ENCODE results near the gene CD300H.

Gene CD300H

DNA sequence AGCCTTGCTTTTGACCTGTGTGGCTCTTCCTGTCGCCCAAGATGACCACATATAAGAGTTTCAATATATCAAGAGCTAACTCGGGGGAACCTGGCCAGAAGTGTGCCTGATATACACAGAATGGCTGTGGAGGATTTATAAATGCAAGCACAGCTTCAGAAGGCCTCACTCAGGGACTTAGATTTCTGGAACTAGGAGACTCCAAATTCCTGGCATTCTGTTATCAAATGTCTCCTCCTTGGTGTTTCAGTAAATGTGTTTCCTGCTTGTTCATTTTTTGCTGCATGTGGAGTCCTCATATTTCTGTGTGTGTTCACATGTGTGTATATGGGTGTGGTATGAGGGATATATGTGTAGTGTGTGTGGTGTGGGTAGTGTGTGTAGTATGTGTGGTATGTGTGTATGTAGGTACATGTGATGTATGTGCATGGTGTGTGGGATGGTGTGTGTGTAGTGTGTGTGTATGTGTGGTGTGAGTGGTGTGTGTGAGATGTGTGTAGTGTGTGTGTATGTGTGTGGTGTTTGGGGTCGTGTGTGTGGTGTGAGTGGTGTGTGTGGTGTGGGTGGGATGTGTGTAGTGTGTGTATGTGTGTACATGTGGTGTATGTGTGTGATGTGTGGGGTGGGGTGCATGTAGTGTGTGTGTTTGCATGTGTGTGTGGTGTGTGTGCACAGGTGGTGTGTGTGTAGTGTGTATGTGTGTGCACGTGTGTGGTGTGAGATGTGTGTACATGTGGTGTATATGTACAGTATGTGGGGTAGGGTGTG, 981 bp upstream of the CD300H start:
- Histone ChIP-seq H3K4me2 (ENCODE audit: low read length, poor library complexity, severe bottlenecking) (no peak overlapping the region), H3K23ac (ENCODE audit: low read length in 2 of 2) (no peak overlapping the region), H3K9ac (ENCODE audit: low read length) (no peak overlapping the region), H2AK5ac (ENCODE audit: low read length, severe bottlenecking) (no peak overlapping the region), H3K9me3 (ENCODE audit: control insufficient read depth, low read length) (peaks cover 9% of the 10 kb centered on the region), H2AFZ (ENCODE audit: low read depth, low read length) (no peak overlapping the region), H3K4me1 (ENCODE audit: control insufficient read depth, insufficient read depth, low read depth, low read length) (peaks cover 22% of the 10 kb centered on the region), H3K36me3 (ENCODE audit: control insufficient read depth in 1 of 2, insufficient read depth in 2 of 2, low read depth in 1 of 2, low read length in 2 of 2) (no peaks in the 10 kb centered on the region), H2BK12ac (ENCODE audit: low read length in 2 of 2) (no peak overlapping the region), H3K4ac (ENCODE audit: low read depth in 1 of 2, low read length in 2 of 2) (no peak overlapping the region), H2BK15ac (ENCODE audit: low read depth, poor library complexity, severe bottlenecking) (no peak overlapping the region), H2BK120ac (ENCODE audit: low read depth, low read length) (no peak overlapping the region), H2BK5ac (ENCODE audit: low read depth, low read length, poor library complexity, severe bottlenecking) (no peak overlapping the region), H4K91ac (ENCODE audit: low read length) (no peak overlapping the region), H3K4me3 (ENCODE audit: insufficient read depth in 1 of 2, low read depth in 1 of 2, low read length in 2 of 2) (no peak overlapping the region), H3K18ac (ENCODE audit: low read depth in 1 of 2, low read length in 2 of 2) (no peak overlapping the region), H4K8ac (ENCODE audit: low read length) (no peak overlapping the region), H3K14ac (ENCODE audit: low read length in 2 of 2) (no peak overlapping the region), H3K27me3 (ENCODE audit: control insufficient read depth in 1 of 2, insufficient read depth in 1 of 2, low read length in 2 of 2) (peaks cover 27 to 68% of the 10 kb centered on the region in 2 experiments), H3K27ac (ENCODE audit: low read length, poor library complexity, severe bottlenecking) (no peak overlapping the region), H3K79me1 (replicated peaks; ENCODE audit: low read length, poor library complexity, severe bottlenecking) (no peaks in the 10 kb centered on the region)
- WGBS = 69% methylated on average over 4 of the region's 4 CpGs
- DNase-seq = no peak

GRCh38 chr17:74566132-74566753, 1.1 kb downstream of the CD300H start:
- no peak overlapping the region for H3K9ac ChIP-seq (ENCODE audit: low read length)
- H2BK5ac ChIP-seq (ENCODE audit: low read depth, low read length, poor library complexity, severe bottlenecking) = no peak overlapping the region
- H3K36me3 ChIP-seq (ENCODE audit: control insufficient read depth in 1 of 2, insufficient read depth in 2 of 2, low read depth in 1 of 2, low read length in 2 of 2) = no peaks in the 10 kb centered on the region
- no peak overlapping the region for H3K4me2 ChIP-seq (ENCODE audit: low read length, poor library complexity, severe bottlenecking)
- no peak overlapping the region for H2BK12ac ChIP-seq (ENCODE audit: low read length in 2 of 2)
- no peak overlapping the region for H3K18ac ChIP-seq (ENCODE audit: low read depth in 1 of 2, low read length in 2 of 2)
- H2AK5ac ChIP-seq (ENCODE audit: low read length, severe bottlenecking) = no peak overlapping the region
- no peaks in the 10 kb centered on the region for H3K9me3 ChIP-seq (ENCODE audit: control insufficient read depth, low read length)
- peaks cover 22% of the 10 kb centered on the region for H3K4me1 ChIP-seq (ENCODE audit: control insufficient read depth, insufficient read depth, low read depth, low read length)
- H2BK15ac ChIP-seq (ENCODE audit: low read depth, poor library complexity, severe bottlenecking) = no peak overlapping the region
- H3K23ac ChIP-seq (ENCODE audit: low read length in 2 of 2) = no peak overlapping the region
- no peak overlapping the region for H4K91ac ChIP-seq (ENCODE audit: low read length)
- H2BK120ac ChIP-seq (ENCODE audit: low read depth, low read length) = no peak overlapping the region
- no peaks in the 10 kb centered on the region for H3K79me1 ChIP-seq (replicated peaks; ENCODE audit: low read length, poor library complexity, severe bottlenecking)
- H3K4me3 ChIP-seq (ENCODE audit: insufficient read depth in 1 of 2, low read depth in 1 of 2, low read length in 2 of 2) = no peak overlapping the region
- peaks cover 21 to 58% of the 10 kb centered on the region in 2 experiments for H3K27me3 ChIP-seq (ENCODE audit: control insufficient read depth in 1 of 2, insufficient read depth in 1 of 2, low read length in 2 of 2)
- no peak overlapping the region for H2AFZ ChIP-seq (ENCODE audit: low read depth, low read length)
- no peak overlapping the region for H3K4ac ChIP-seq (ENCODE audit: low read depth in 1 of 2, low read length in 2 of 2)
- H3K14ac ChIP-seq (ENCODE audit: low read length in 2 of 2) = no peak overlapping the region
- H4K8ac ChIP-seq (ENCODE audit: low read length) = no peak overlapping the region
- no peak for DNase-seq
- WGBS = 42% methylated on average over 9 of the region's 9 CpGs
- no peak overlapping the region for H3K27ac ChIP-seq (ENCODE audit: low read length, poor library complexity, severe bottlenecking)

GRCh38 chr17:74565126-74565525, 2.2 kb downstream of the CD300H start:
- H3K79me1 ChIP-seq (replicated peaks; ENCODE audit: low read length, poor library complexity, severe bottlenecking) = no peaks in the 10 kb centered on the region
- no peaks in the 10 kb centered on the region for H3K9me3 ChIP-seq (ENCODE audit: control insufficient read depth, low read length)
- H2BK12ac ChIP-seq (ENCODE audit: low read length in 2 of 2) = no peak overlapping the region
- no peak overlapping the region for H3K9ac ChIP-seq (ENCODE audit: low read length)
- no peak overlapping the region for H2AK5ac ChIP-seq (ENCODE audit: low read length, severe bottlenecking)
- H4K91ac ChIP-seq (ENCODE audit: low read length) = no peak overlapping the region
- no peak overlapping the region for H2BK120ac ChIP-seq (ENCODE audit: low read depth, low read length)
- H2BK15ac ChIP-seq (ENCODE audit: low read depth, poor library complexity, severe bottlenecking) = no peak overlapping the region
- no peak for DNase-seq
- no peak overlapping the region for H4K8ac ChIP-seq (ENCODE audit: low read length)
- H3K23ac ChIP-seq (ENCODE audit: low read length in 2 of 2) = no peak overlapping the region
- no peak overlapping the region for H2AFZ ChIP-seq (ENCODE audit: low read depth, low read length)
- no peak overlapping the region for H2BK5ac ChIP-seq (ENCODE audit: low read depth, low read length, poor library complexity, severe bottlenecking)
- H3K4me1 ChIP-seq (ENCODE audit: control insufficient read depth, insufficient read depth, low read depth, low read length) = peaks cover 19% of the 10 kb centered on the region
- no peak overlapping the region for H3K14ac ChIP-seq (ENCODE audit: low read length in 2 of 2)
- no peak overlapping the region for H3K4me3 ChIP-seq (ENCODE audit: insufficient read depth in 1 of 2, low read depth in 1 of 2, low read length in 2 of 2)
- WGBS = 69% methylated on average over 5 of the region's 5 CpGs
- H3K18ac ChIP-seq (ENCODE audit: low read depth in 1 of 2, low read length in 2 of 2) = no peak overlapping the region
- no peak overlapping the region for H3K27ac ChIP-seq (ENCODE audit: low read length, poor library complexity, severe bottlenecking)
- no peak overlapping the region for H3K4me2 ChIP-seq (ENCODE audit: low read length, poor library complexity, severe bottlenecking)
- H3K4ac ChIP-seq (ENCODE audit: low read depth in 1 of 2, low read length in 2 of 2) = no peak overlapping the region
- H3K36me3 ChIP-seq (ENCODE audit: control insufficient read depth in 1 of 2, insufficient read depth in 2 of 2, low read depth in 1 of 2, low read length in 2 of 2) = no peaks in the 10 kb centered on the region
- peaks cover 24 to 52% of the 10 kb centered on the region in 2 experiments for H3K27me3 ChIP-seq (ENCODE audit: control insufficient read depth in 1 of 2, insufficient read depth in 1 of 2, low read length in 2 of 2)

DNA sequence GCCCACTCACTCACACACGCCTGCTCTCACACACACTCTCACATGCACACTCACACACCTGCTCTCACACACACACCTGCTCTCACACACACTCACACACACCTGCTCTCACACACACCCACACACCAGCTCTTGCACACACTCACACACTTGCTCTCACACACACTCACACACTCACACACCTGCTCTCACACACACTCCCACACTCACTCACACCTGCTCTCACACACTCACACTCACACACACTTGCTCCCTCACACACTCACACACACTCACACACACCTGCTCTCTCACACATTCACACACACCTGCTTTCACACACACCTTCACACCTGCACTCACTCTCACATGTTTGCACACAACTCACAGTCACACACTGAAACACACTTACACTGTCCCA, 4.0 kb downstream of the CD300H start:
- Histone ChIP-seq H3K36me3 (ENCODE audit: control insufficient read depth in 1 of 2, insufficient read depth in 2 of 2, low read depth in 1 of 2, low read length in 2 of 2) (no peaks in the 10 kb centered on the region), H4K91ac (ENCODE audit: low read length) (no peak overlapping the region), H3K27ac (ENCODE audit: low read length, poor library complexity, severe bottlenecking) (no peak overlapping the region), H2AFZ (ENCODE audit: low read depth, low read length) (no peak overlapping the region), H2BK5ac (ENCODE audit: low read depth, low read length, poor library complexity, severe bottlenecking) (no peak overlapping the region), H3K9ac (ENCODE audit: low read length) (no peak overlapping the region), H3K18ac (ENCODE audit: low read depth in 1 of 2, low read length in 2 of 2) (no peak overlapping the region), H3K4ac (ENCODE audit: low read depth in 1 of 2, low read length in 2 of 2) (no peak overlapping the region), H3K27me3 (ENCODE audit: control insufficient read depth in 1 of 2, insufficient read depth in 1 of 2, low read length in 2 of 2) (peaks cover 28 to 67% of the 10 kb centered on the region in 2 experiments), H3K23ac (ENCODE audit: low read length in 2 of 2) (no peak overlapping the region), H3K4me1 (ENCODE audit: control insufficient read depth, insufficient read depth, low read depth, low read length) (peaks cover 4% of the 10 kb centered on the region), H3K9me3 (ENCODE audit: control insufficient read depth, low read length) (no peaks in the 10 kb centered on the region), H3K4me2 (ENCODE audit: low read length, poor library complexity, severe bottlenecking) (no peak overlapping the region), H2BK12ac (ENCODE audit: low read length in 2 of 2) (no peak overlapping the region), H2AK5ac (ENCODE audit: low read length, severe bottlenecking) (no peak overlapping the region), H3K4me3 (ENCODE audit: insufficient read depth in 1 of 2, low read depth in 1 of 2, low read length in 2 of 2) (no peak overlapping the region), H2BK15ac (ENCODE audit: low read depth, poor library complexity, severe bottlenecking) (no peak overlapping the region), H3K79me1 (replicated peaks; ENCODE audit: low read length, poor library complexity, severe bottlenecking) (no peaks in the 10 kb centered on the region), H2BK120ac (ENCODE audit: low read depth, low read length) (no peak overlapping the region), H3K14ac (ENCODE audit: low read length in 2 of 2) (no peak overlapping the region), H4K8ac (ENCODE audit: low read length) (no peak overlapping the region)
- WGBS = 95% methylated on average over 1 of the region's 1 CpG
- no peak for DNase-seq
